ENCODE results near the gene COL5A2.

The COL5A2 gene

GRCh38 chr2:189047171-189047888, 132.2 kb downstream of the COL5A2 start:
- DNase-seq: no peak

GRCh38 chr2:189046320-189046719, 133.2 kb downstream of the COL5A2 start:
- no peak for DNase-seq

- DNase-seq: no peak
Observed at GRCh38 chr2:189045836-189046235, 133.7 kb downstream of the COL5A2 start.

- peak; percentile 78 for DNase-seq
Observed at GRCh38 chr2:189037518-189037917, 142.0 kb downstream of the COL5A2 start.

GRCh38 chr2:189024901-189025618, 154.5 kb downstream of the COL5A2 start:
- DNase-seq: peak; percentile 48

- peak; percentile 88 for DNase-seq
Observed at GRCh38 chr2:189022492-189022891, 157.1 kb downstream of the COL5A2 start.

GRCh38 chr2:189022053-189022481, 157.5 kb downstream of the COL5A2 start:
- DNase-seq: peak; percentile 96

GRCh38 chr2:189020179-189020578, 159.4 kb downstream of the COL5A2 start:
- no peak for DNase-seq

GRCh38 chr2:189018631-189019030, 160.9 kb downstream of the COL5A2 start:
- DNase-seq: peak; percentile 53

- DNase-seq: no peak
Observed at GRCh38 chr2:189016311-189016861, 163.2 kb downstream of the COL5A2 start.

- DNase-seq: no peak
Observed at GRCh38 chr2:189015359-189015758, 164.2 kb downstream of the COL5A2 start.

GRCh38 chr2:189014449-189015138, 165.0 kb downstream of the COL5A2 start:
- peak; percentile 64 for DNase-seq

GRCh38 chr2:189013671-189014448, 165.7 kb downstream of the COL5A2 start:
- peak; percentile 45 for DNase-seq

GRCh38 chr2:189013031-189013430, 166.5 kb downstream of the COL5A2 start:
- DNase-seq: no peak

- DNase-seq: no peak
Observed at GRCh38 chr2:189012351-189012750, 167.2 kb downstream of the COL5A2 start.

- DNase-seq: no peak
Observed at GRCh38 chr2:189010536-189010935, 169.0 kb downstream of the COL5A2 start.

GRCh38 chr2:189008555-189009262, 170.9 kb downstream of the COL5A2 start:
- DNase-seq: no peak

GRCh38 chr2:189002079-189002478, 177.5 kb downstream of the COL5A2 start:
- peak; percentile 62 for DNase-seq

GRCh38 chr2:189000221-189000620, 179.3 kb downstream of the COL5A2 start:
- DNase-seq: no peak

- DNase-seq: no peak
Observed at GRCh38 chr2:188997263-188997662, 182.3 kb downstream of the COL5A2 start.

GRCh38 chr2:188993247-188993646, 186.3 kb downstream of the COL5A2 start:
- no peak for DNase-seq

GRCh38 chr2:188986839-188987238, 192.7 kb downstream of the COL5A2 start:
- peak; percentile 66 for DNase-seq

All from fibroblast of skin of right quadriceps (primary cell).